Heart right ventricle (tissue), 16 donors: ENCODE results near the gene TMEM100. TPM values are rescaled to one million over a fixed set of nuclear protein-coding genes. Genes with fewer than 3 reads are reported as not detected.

Source experiments
- ATAC-seq, 8 donors: fragments of 200-7000 bp; cut with Tn5 transposase; one replicate each; pipeline ENCODE4 v1.9.1; 2020; ENCODE audit warnings: mild to moderate bottlenecking in 8 of 8, moderate library complexity in 8 of 8, moderate number of reproducible peaks in 1 of 8
- DNase-seq, 2 donors: peaks; one replicate each; pipeline ENCODE4 v3.0.0-alpha.2; 2020
- H3K27ac ChIP-seq, 10 donors: fragments of 200-600 bp; sonication (generic) in 2 of 10; one replicate each; pipeline versions ENCODE4 v1.5.0 to v1.8.0; 2020 to 2022; ENCODE audit warnings: mild to moderate bottlenecking in 3 of 10
- H3K27me3 ChIP-seq, 7 donors: fragments of 200-600 bp; one replicate each; pipeline ENCODE4 v1.8.0; 2021 to 2022; ENCODE audit warnings: mild to moderate bottlenecking in 2 of 7
- H3K36me3 ChIP-seq, 9 donors: fragments of 200-600 bp; sonication (generic) in 1 of 9; one replicate each; pipeline versions ENCODE4 v1.5.0 to v1.8.0; 2020 to 2022; ENCODE audit warnings: mild to moderate bottlenecking in 2 of 9
- H3K4me1 ChIP-seq, 9 donors: fragments of 200-600 bp; sonication (generic) in 1 of 9; one replicate each; pipeline versions ENCODE4 v1.5.0 to v1.8.0; 2020 to 2022; ENCODE audit warnings: mild to moderate bottlenecking in 4 of 9
- H3K4me3 ChIP-seq, 10 donors: fragments of 200-600 bp; sonication (generic) in 2 of 10; one replicate each; pipeline versions ENCODE4 v1.5.0 to v1.8.0; 2020 to 2022; ENCODE audit warnings: mild to moderate bottlenecking in 7 of 10, moderate library complexity in 2 of 10
- H3K9me3 ChIP-seq, 11 donors: fragments of 200-600 bp in 10 of 11; sonication (generic) in 2 of 11; one replicate each; pipeline versions ENCODE4 v1.5.0 to v1.8.0; 2013 to 2022; ENCODE audit warnings: mild to moderate bottlenecking in 2 of 11, control low read depth in 1 of 11, moderate library complexity in 1 of 11
- WGBS, 2 donors: extraction: QIAGEN DNeasy Blood & Tissue Kit; methylation state at CpG; one replicate each; pipeline ENCODE4 v1.1.7; 2013; ENCODE audit warnings: inconsistent platforms in 1 of 2; 5-methylcytosine and 5-hydroxymethylcytosine counted together
- intact Hi-C, 10 donors: fragments of 100-400 bp; cut with DNase I; formaldehyde crosslinking; loops; one replicate each; pipeline versions ENCODE4 v1.11.1 to v1.14.2; 2022
- polyA plus RNA-seq, 2 donors: library from polyadenylated mRNA; stranded (reverse); fragments of 200-250 nt; gene quantifications; one replicate each; pipeline ENCODE4 v1.2.3, GENCODE V29; 2013
- total RNA-seq, 10 donors: library from RNA; stranded (reverse); fragmentation: NEBNext Ultra II Directional in 3 of 10; extraction: Animal tissue kit (Norgen Biotek cat#: 25700) in 3 of 10; gene quantifications; one replicate each; pipeline versions ENCODE4 v1.2.1 to v1.2.4, GENCODE V29; 2021 to 2023
- TF ChIP-seq, protein P1 (sequence below), 9 donors: fragments of 200-600 bp; sonication (generic) in 2 of 9; IDR thresholded peaks; one replicate each; pipeline versions ENCODE4 v1.5.0 to v1.8.0; 2021 to 2022; ENCODE audit warnings: antibody characterized with exemption in 9 of 9, mild to moderate bottlenecking in 5 of 9, moderate library complexity in 1 of 9
- donor health status: Arrhythmogenic right ventricular cardiomyopathy.
- donor health status: ischemic (EF 13 %, LVEDD 7.1; RV severe dilation, severe dysfunction).
- donor health status: healthy with polysubstance abuse.
- donor health status: DM: no; HTN: yes; CAD: no.
- donor health status: DM: no; HTN: no; CAD: no.
- donor health status: ischemic (EF 25% LVEDD 6.9; RV normal size, moderate dysfunction).
- donor health status: ischemic (EF 25% LVEDD 5.7; RV mildly dilated, moderate dysfunction).
- donor health status: healthy.
- donor health status: DM: yes; HTN: yes; CAD: no.
- donor health status: Ischemic cardiomyopathy.
- donor health status: ischemic (EF 35%, LVEDD 5.7; RV mildly dilated, moderate dysfunction).
- donor health status: nonischemic (EF 11% LVEDD 7.7; RV severe dilation, severe dysfunction).
- donor health status: DM: yes; HTN: yes; CAD: no.
- donor health status: PGD.
- donor health status: ischemic (EF 29% LVEDD 5.4; RV normal size, mild dysfunction).
- donor health status: nonischemic (EF 23%, LVEDD 6.1; RV moderate dilation, normal function).

The TMEM100 gene
- total and polyA plus RNA-seq, 12 donors = 1.6 to 12.1 (median 6.1) TPM

DNA sequence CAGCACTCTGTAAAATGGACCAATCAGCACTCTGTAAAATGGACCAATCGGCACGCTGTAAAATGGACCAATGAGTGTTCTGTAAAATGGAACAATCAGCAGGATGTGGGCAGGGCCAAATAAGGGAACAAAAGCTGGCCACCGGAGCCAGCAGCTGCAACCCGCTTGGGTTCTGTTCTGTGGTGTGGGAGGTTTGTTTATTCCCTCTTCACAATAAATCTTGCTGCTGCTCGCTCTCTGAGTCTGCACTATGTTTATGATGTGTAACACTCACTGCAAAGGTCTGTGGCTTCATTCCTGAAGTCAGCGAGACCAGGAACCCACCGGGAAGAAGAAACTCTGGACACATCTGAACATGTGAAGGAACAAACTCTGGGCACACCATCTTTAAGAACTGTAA is 20.5 kb downstream of the TMEM100 start:
- ATAC-seq = no peak
- DNase-seq = no peak
- peaks cover 0 to 14% (median 7%) of the 10 kb centered on the region in 9 donors for H3K4me1 ChIP-seq
- no peaks in the 10 kb centered on the region for H3K36me3 ChIP-seq
- TF ChIP-seq, protein P1, sequence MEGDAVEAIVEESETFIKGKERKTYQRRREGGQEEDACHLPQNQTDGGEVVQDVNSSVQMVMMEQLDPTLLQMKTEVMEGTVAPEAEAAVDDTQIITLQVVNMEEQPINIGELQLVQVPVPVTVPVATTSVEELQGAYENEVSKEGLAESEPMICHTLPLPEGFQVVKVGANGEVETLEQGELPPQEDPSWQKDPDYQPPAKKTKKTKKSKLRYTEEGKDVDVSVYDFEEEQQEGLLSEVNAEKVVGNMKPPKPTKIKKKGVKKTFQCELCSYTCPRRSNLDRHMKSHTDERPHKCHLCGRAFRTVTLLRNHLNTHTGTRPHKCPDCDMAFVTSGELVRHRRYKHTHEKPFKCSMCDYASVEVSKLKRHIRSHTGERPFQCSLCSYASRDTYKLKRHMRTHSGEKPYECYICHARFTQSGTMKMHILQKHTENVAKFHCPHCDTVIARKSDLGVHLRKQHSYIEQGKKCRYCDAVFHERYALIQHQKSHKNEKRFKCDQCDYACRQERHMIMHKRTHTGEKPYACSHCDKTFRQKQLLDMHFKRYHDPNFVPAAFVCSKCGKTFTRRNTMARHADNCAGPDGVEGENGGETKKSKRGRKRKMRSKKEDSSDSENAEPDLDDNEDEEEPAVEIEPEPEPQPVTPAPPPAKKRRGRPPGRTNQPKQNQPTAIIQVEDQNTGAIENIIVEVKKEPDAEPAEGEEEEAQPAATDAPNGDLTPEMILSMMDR (IDR thresholded peaks at IDR 0.05) = no peak
- peaks cover 0 to 12% (median 6%) of the 10 kb centered on the region in 7 donors for H3K27me3 ChIP-seq
- 86 to 93% methylated on average over 7 of the region's 7 CpGs for WGBS, 2 donors
- intact Hi-C loops = no loop called here
- no peak overlapping the region for H3K27ac ChIP-seq
- no peak overlapping the region for H3K4me3 ChIP-seq
- peaks cover 0 to 5% (median 0%) of the 10 kb centered on the region in 11 donors for H3K9me3 ChIP-seq

DNA sequence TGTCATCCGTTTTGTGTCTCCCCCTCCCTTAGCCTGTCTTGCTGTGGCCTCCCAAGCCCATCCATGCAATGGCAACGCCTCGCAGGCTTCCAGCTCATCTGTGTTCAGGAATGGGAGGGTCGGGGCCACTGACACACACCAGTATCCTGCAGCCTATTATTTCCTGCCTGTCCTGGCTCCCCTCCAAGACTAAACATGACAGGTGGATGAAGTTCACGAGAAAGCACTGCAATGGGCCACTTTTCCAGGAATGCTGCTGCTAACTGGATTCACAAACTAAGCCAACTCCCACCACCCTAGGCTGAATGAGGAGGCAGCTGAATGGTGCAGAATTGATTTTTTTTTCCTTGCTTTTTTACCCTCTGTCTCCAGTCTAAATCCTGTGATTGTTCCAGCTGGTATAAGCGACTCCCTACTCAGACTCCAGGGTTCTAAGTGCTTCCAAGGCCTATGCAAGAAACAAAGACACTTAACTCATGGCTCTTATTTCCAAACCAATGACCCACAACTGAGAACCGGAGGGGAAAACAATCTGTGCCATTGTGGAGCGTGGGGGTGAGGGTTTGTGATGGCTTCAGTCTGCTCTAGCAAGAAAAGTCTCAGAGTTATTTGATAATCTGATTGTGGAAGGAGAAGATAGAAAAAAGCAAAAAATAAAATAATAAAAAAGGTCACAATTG is 23.3 kb downstream of the TMEM100 start:
- ATAC-seq (peak in 6 of 8 donors; percentile 37 to 69 (median 62)), DNase-seq (peak in 1 of 2 donors; percentile 34)
- no peaks in the 10 kb centered on the region for H3K36me3 ChIP-seq
- no peak overlapping the region for H3K27ac ChIP-seq
- intact Hi-C loops = no loop called here
- peaks cover 0 to 5% (median 0%) of the 10 kb centered on the region in 11 donors for H3K9me3 ChIP-seq
- H3K4me1 ChIP-seq = peaks cover 0 to 3% (median 0%) of the 10 kb centered on the region in 9 donors
- H3K27me3 ChIP-seq = peaks cover 0 to 9% (median 5%) of the 10 kb centered on the region in 7 donors
- 46 to 53% methylated on average over 8 of the region's 8 CpGs for WGBS, 2 donors
- TF ChIP-seq, protein P1 (IDR thresholded peaks at IDR 0.05) = no peak
- no peak overlapping the region for H3K4me3 ChIP-seq

DNA sequence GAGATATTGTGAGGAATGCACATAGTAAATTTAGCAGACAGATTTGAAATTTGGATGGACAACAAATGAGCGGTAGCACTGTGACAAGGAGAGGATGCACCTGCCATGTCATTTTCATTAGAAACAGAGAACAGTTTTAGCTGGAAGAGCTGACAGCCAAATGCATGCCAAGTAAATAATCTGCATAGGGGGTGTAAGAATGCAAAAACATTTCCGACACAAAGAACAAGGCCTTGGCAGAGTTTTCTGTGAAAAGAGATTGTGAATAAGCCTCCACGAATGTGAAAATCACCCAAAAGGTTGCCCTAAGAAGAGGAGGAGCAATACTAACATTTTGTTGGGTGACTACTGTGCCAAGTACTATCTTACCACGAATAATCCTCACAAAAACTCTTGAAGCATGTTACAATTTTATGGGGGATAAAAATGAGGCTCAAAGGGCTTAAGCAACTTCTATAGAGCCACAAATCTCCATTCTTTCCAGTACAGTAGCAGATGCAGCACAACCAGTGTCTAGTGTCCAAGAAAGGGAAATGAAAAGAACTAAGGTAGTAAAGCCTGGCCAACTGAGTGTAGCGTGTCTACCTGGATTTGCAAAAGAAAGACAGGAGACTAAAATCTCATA is 28.3 kb downstream of the TMEM100 start:
- no peak for DNase-seq
- H3K9me3 ChIP-seq = no peaks in the 10 kb centered on the region
- 46 to 54% methylated on average over 5 of the region's 5 CpGs for WGBS, 2 donors
- peaks cover 0 to 8% (median 0%) of the 10 kb centered on the region in 7 donors for H3K27me3 ChIP-seq
- H3K4me1 ChIP-seq = peaks cover 0 to 38% (median 0%) of the 10 kb centered on the region in 9 donors
- TF ChIP-seq, protein P1 (IDR thresholded peaks at IDR 0.05) = no peak
- H3K27ac ChIP-seq = no peak overlapping the region
- H3K4me3 ChIP-seq = no peak overlapping the region
- intact Hi-C loops = no loop called here
- no peak for ATAC-seq
- no peaks in the 10 kb centered on the region for H3K36me3 ChIP-seq

DNA sequence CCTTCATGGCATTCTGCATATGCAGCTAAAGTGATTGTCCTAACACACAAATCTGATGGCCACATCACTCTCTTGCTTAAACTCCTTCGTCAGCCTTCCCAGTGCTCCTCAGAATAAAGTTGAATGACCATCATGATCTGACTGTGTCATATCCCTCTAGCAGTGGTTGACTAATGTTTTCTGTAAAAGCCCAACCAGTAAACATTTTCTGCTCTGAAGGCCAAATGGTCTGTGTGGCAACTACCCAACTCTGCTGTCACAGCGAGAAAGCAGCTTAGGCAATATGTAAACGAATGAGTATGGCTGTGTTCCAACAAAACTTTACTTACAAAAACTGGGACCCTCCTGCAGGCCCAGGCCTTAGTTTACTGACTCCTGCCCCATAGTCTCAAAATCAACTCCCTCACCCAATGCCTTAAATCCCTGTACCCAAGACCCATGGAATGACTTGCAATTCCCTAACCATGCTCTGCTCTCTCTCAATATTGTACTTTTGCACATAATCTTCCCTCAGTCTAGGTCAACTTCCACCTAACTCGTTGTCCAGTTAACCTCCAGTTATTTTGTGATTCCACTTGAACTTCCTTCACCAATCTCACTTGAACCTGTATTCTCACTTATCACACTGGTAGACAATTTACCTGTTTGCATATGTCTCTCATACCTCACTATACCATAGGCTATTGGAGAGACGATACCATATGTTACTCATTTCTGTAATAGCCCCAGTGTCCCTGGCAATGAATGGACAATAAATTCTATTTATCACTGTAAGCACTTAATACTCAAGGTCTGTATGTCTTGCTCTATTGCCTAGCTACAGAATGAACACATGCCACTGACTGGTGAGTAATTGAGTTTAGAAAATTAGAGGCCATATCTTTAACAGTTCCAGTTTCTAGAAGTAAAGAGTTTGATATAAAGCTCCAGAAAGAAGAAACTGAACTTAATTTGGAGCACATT is 29.1 kb downstream of the TMEM100 start:
- intact Hi-C loops = no loop called here
- peak in 6 of 8 donors; percentile 17 to 83 (median 51) for ATAC-seq
- TF ChIP-seq, protein P1 (IDR thresholded peaks at IDR 0.05) = no peak
- DNase-seq = no peak
- no peaks in the 10 kb centered on the region for H3K9me3 ChIP-seq
- H3K27me3 ChIP-seq = peaks cover 0 to 8% (median 0%) of the 10 kb centered on the region in 7 donors
- H3K36me3 ChIP-seq = no peaks in the 10 kb centered on the region
- H3K27ac ChIP-seq = peak overlapping the region in 1 of 10 donors; percentile 59
- H3K4me1 ChIP-seq = peaks cover 0 to 38% (median 0%) of the 10 kb centered on the region in 9 donors
- WGBS, 2 donors = 61 to 66% methylated on average over 5 of the region's 5 CpGs
- no peak overlapping the region for H3K4me3 ChIP-seq
